Muscle layer of duodenum (tissue), 2 donors: ENCODE results near the gene IGF2BP2.
"Not testable (repeated sequence)": the region's sequence is repeated elsewhere in the genome, so short reads cannot be mapped to it uniquely, and the experiment has no call there.

ENCODE experiments used
- H3K27ac ChIP-seq: one replicate; pipeline ENCODE4 v1.7.0; 2013; ENCODE audit warnings: mild to moderate bottlenecking, low read length
- H3K27me3 ChIP-seq: one replicate; pipeline ENCODE4 v1.7.0; 2013; ENCODE audit warnings: low read depth, mild to moderate bottlenecking, control low read depth, low read length
- H3K36me3 ChIP-seq, 2 donors: one replicate each; pipeline ENCODE4 v1.7.0; 2013; ENCODE audit warnings: low read length in 2 of 2, control low read depth in 1 of 2, mild to moderate bottlenecking in 1 of 2; ENCODE audit not compliant: insufficient read depth in 2 of 2, control insufficient read depth in 1 of 2
- H3K4me1 ChIP-seq, 2 donors: one replicate each; pipeline ENCODE4 v1.7.0; 2013; ENCODE audit warnings: low read length in 2 of 2, mild to moderate bottlenecking in 2 of 2, control low read depth in 1 of 2, moderate library complexity in 1 of 2; ENCODE audit not compliant: insufficient read depth in 2 of 2, control insufficient read depth in 1 of 2
- H3K4me3 ChIP-seq, 2 donors: one replicate each; pipeline ENCODE4 v1.7.0; 2013; ENCODE audit warnings: low read length in 2 of 2, low read depth in 1 of 2, mild to moderate bottlenecking in 1 of 2
- H3K9me3 ChIP-seq, 2 donors: one replicate each; pipeline ENCODE4 v1.7.0; 2013; ENCODE audit warnings: low read length in 2 of 2, control low read depth in 1 of 2, mild to moderate bottlenecking in 1 of 2; ENCODE audit not compliant: control insufficient read depth in 1 of 2
- donor health status: healthy.

IGF2BP2 gene

DNA sequence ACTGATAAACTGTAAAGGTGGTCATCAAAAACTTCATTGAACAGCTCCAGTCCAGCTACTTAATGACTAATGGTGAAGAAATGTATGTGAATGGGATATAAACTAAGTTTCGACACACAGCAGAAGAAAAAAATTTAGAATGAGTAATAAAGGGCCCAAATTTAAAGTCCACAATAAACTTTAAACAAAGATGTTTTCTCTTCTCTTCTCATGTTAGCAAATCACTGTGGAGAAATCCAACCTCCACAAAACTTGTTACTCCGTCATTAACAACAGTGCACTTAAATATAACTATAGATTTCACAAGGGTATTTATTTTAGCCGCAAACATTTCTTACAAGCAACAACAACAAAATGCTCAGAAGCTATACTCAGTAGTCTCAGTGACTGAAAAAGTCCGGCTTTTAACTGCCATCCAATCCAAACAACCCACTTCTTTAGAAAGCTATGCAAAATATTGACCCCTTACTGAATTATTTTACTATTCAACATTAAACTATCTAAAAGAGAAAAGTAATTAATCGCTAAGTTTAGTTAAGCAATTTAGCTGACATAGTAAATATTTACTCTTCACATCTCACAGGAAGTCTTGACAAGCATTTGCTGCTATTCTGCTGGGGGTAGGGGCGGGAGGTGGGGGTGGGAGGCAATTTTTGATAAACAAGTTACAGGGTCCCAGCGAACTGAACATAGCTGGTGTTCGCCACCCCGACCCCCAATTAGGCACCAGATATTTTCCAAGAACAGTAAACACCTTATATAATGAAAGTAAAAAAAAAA lies 2.4 kb downstream of the IGF2BP2 start:
- Histone ChIP-seq H3K9me3 (no peaks in the 10 kb centered on the region), H3K27me3 (no peaks in the 10 kb centered on the region), H3K36me3 (no peaks in the 10 kb centered on the region), H3K4me3 (peak overlapping the region; percentile 63 to 68), H3K27ac (no peak overlapping the region), H3K4me1 (peaks cover 3 to 31% of the 10 kb centered on the region in 2 donors)

- Histone ChIP-seq H3K9me3 (no peaks in the 10 kb centered on the region), H3K27ac (no peak overlapping the region), H3K4me1 (peaks cover 3 to 29% of the 10 kb centered on the region in 2 donors), H3K27me3 (no peaks in the 10 kb centered on the region), H3K4me3 (no peak overlapping the region), H3K36me3 (no peaks in the 10 kb centered on the region)
These were observed 3.7 kb downstream of the IGF2BP2 start for GRCh38 chr3:185820973-185821758.

GRCh38 chr3:185818267-185818875 lies 6.5 kb downstream of the IGF2BP2 start:
- Histone ChIP-seq H3K4me3 (no peak overlapping the region), H3K27ac (no peak overlapping the region), H3K4me1 (peaks cover 3 to 10% of the 10 kb centered on the region in 2 donors), H3K9me3 (no peaks in the 10 kb centered on the region), H3K36me3 (no peaks in the 10 kb centered on the region), H3K27me3 (no peaks in the 10 kb centered on the region)

- Histone ChIP-seq H3K9me3 (no peaks in the 10 kb centered on the region), H3K4me1 (peaks cover 0 to 1% of the 10 kb centered on the region in 2 donors), H3K4me3 (no peak overlapping the region), H3K27me3 (no peaks in the 10 kb centered on the region), H3K27ac (no peak overlapping the region), H3K36me3 (no peaks in the 10 kb centered on the region)
These were observed 9.2 kb downstream of the IGF2BP2 start for GRCh38 chr3:185815391-185816282.

GRCh38 chr3:185813691-185814215 lies 11.1 kb downstream of the IGF2BP2 start:
- Histone ChIP-seq H3K27me3 (no peaks in the 10 kb centered on the region), H3K4me1 (no peaks in the 10 kb centered on the region), H3K4me3 (no peak overlapping the region), H3K9me3 (no peaks in the 10 kb centered on the region), H3K36me3 (no peaks in the 10 kb centered on the region), H3K27ac (no peak overlapping the region)

GRCh38 chr3:185813205-185813604 lies 11.6 kb downstream of the IGF2BP2 start:
- no peaks in the 10 kb centered on the region for H3K9me3 ChIP-seq
- no peaks in the 10 kb centered on the region for H3K36me3 ChIP-seq
- H3K27me3 ChIP-seq = no peaks in the 10 kb centered on the region
- H3K27ac ChIP-seq = no peak overlapping the region
- H3K4me1 ChIP-seq = no peaks in the 10 kb centered on the region
- no peak overlapping the region for H3K4me3 ChIP-seq

DNA sequence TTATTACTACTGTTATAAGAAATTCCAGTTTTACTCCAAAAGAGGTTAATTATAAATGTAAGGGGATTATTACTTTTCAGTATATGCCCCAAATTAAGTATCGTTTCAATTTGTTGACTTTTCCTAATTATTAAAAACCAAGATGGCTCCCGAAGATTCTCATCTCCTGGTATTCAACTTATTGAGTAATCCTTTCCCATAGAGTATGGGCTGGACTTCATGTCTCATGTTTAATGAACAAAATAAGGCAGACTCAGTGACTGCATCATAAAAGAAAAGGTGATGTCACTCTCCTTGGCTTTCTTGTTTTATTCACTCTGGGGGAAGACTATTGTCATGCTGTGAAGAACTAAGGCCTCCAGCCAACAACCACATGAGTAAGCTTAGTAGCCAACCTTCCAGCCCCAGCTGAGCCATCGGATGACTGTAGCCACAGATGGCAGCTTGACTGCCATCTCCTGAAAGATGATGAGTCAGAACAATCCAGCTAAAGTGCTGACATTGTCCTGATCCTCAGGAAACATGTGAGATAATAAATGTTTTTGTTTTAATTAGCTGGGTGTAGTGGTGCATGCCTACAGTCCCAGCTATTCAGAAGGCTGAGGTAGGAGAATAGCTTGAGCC lies 17.3 kb downstream of the IGF2BP2 start:
- no peaks in the 10 kb centered on the region for H3K4me1 ChIP-seq
- H3K36me3 ChIP-seq = no peaks in the 10 kb centered on the region
- no peak overlapping the region for H3K4me3 ChIP-seq
- H3K9me3 ChIP-seq = no peaks in the 10 kb centered on the region
- no peaks in the 10 kb centered on the region for H3K27me3 ChIP-seq
- H3K27ac ChIP-seq = no peak overlapping the region

GRCh38 chr3:185798831-185799110 lies 26.1 kb downstream of the IGF2BP2 start:
- H3K4me3 ChIP-seq, H3K27ac ChIP-seq: not testable (repeated sequence)

GRCh38 chr3:185797993-185798830 lies 26.6 kb downstream of the IGF2BP2 start:
- Histone ChIP-seq H3K4me1 (no peaks in the 10 kb centered on the region), H3K27me3 (no peaks in the 10 kb centered on the region), H3K27ac (no peak overlapping the region), H3K4me3 (no peak overlapping the region), H3K36me3 (no peaks in the 10 kb centered on the region), H3K9me3 (no peaks in the 10 kb centered on the region)

More at GRCh38 chr3:185798831-185799110, 26.1 kb downstream of the IGF2BP2 start:
- not testable (repeated sequence) for H3K27me3 ChIP-seq, H3K9me3 ChIP-seq, H3K36me3 ChIP-seq, H3K4me1 ChIP-seq
